ENCODE data around the gene COG3. TPM values are rescaled to one million over a fixed set of nuclear protein-coding genes. Genes with fewer than 3 reads are reported as not detected.
A peak's percentile ranks its signal among the peaks of the same experiment; 100 is the strongest.

The COG3 gene
- total and polyA plus RNA-seq, 7 donors: 22.9 to 30.7 (median 28.0) TPM

DNA sequence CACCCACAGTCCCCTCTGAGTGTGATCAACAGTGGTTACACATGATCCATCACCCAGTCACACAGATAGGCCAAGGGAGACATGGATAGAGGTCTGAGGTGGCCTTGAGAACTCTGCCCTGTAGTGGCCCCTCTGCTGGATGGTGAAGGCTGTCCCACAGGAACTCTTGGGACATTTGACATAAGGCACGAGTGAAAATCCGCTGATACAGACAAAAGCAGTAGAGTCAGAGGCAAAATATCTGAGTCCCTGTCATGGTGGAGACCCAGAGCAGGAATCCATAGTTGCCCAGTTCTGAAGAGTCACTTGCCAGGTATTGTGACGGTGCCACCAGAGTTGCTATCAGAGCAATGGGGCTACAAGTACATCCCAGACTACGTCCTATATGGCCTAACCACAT is 27.8 kb upstream of the COG3 start:
- Histone ChIP-seq H3K4me3 (no peak overlapping the region), H3K4me1 (peaks cover 0 to 18% (median 0%) of the 10 kb centered on the region in 4 donors), H3K9me3 (no peaks in the 10 kb centered on the region), H3K27me3 (no peaks in the 10 kb centered on the region), H3K36me3 (no peaks in the 10 kb centered on the region), H3K27ac (no peak overlapping the region)
- intact Hi-C loops (cut with DNase I): no loop called here
- TF ChIP-seq POLR2AphosphoS5 (IDR thresholded peaks at IDR 0.05): no peak
- TF ChIP-seq, protein P1, sequence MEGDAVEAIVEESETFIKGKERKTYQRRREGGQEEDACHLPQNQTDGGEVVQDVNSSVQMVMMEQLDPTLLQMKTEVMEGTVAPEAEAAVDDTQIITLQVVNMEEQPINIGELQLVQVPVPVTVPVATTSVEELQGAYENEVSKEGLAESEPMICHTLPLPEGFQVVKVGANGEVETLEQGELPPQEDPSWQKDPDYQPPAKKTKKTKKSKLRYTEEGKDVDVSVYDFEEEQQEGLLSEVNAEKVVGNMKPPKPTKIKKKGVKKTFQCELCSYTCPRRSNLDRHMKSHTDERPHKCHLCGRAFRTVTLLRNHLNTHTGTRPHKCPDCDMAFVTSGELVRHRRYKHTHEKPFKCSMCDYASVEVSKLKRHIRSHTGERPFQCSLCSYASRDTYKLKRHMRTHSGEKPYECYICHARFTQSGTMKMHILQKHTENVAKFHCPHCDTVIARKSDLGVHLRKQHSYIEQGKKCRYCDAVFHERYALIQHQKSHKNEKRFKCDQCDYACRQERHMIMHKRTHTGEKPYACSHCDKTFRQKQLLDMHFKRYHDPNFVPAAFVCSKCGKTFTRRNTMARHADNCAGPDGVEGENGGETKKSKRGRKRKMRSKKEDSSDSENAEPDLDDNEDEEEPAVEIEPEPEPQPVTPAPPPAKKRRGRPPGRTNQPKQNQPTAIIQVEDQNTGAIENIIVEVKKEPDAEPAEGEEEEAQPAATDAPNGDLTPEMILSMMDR (IDR thresholded peaks at IDR 0.05): no peak
- TF ChIP-seq EP300 (IDR thresholded peaks at IDR 0.05): no peak
- TF ChIP-seq POLR2A (IDR thresholded peaks at IDR 0.05): no peak
- WGBS, 2 donors: 95% methylated on average over 4 of the region's 4 CpGs
- DNase-seq: no peak

- intact Hi-C loops (cut with DNase I): no loop called here
- WGBS, 2 donors: 91 to 92% methylated on average over 4 of the region's 4 CpGs
- Histone ChIP-seq H3K27ac (no peak overlapping the region), H3K4me1 (peaks cover 0 to 18% (median 0%) of the 10 kb centered on the region in 4 donors), H3K4me3 (no peak overlapping the region), H3K27me3 (no peaks in the 10 kb centered on the region), H3K9me3 (no peaks in the 10 kb centered on the region), H3K36me3 (no peaks in the 10 kb centered on the region)
- no peak for DNase-seq
- TF ChIP-seq EP300 (IDR thresholded peaks at IDR 0.05) (no peak), POLR2A (IDR thresholded peaks at IDR 0.05) (no peak), POLR2AphosphoS5 (IDR thresholded peaks at IDR 0.05) (no peak)
These were observed 26.8 kb upstream of the COG3 start for GRCh38 chr13:45437947-45438346.

DNA sequence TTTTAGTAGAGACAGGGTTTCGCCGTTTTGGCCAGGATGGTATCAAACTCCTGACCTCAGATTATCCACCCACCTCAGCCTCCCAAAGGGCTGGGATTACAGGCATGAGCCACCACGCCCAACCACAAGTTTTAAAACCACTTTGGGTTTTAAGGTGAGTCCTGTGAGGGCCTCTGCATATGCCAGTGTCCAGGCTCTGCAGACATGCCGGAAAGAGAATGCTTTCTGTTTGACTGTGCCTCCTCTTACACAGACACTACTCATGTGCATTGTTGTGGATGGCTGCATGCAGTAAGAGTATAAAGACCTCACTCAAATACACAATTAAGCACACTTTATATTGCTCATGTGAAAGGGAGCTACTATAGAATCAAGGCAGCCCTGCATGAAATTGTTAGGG is 25.7 kb upstream of the COG3 start:
- peaks cover 0 to 18% (median 0%) of the 10 kb centered on the region in 4 donors for H3K4me1 ChIP-seq
- H3K4me3 ChIP-seq: no peak overlapping the region
- no peaks in the 10 kb centered on the region for H3K36me3 ChIP-seq
- TF ChIP-seq EP300 (IDR thresholded peaks at IDR 0.05): no peak
- TF ChIP-seq, protein P1 (IDR thresholded peaks at IDR 0.05): no peak
- intact Hi-C loops (cut with DNase I): no loop called here
- no peaks in the 10 kb centered on the region for H3K27me3 ChIP-seq
- no peak for DNase-seq
- H3K9me3 ChIP-seq: no peaks in the 10 kb centered on the region
- no peak overlapping the region for H3K27ac ChIP-seq
- 76 to 87% methylated on average over 4 of the region's 4 CpGs for WGBS, 2 donors

GRCh38 chr13:45439781-45440462 is 24.8 kb upstream of the COG3 start:
- 86 to 90% methylated on average over 3 of the region's 3 CpGs for WGBS, 2 donors
- H3K9me3 ChIP-seq: no peaks in the 10 kb centered on the region
- H3K4me1 ChIP-seq: peaks cover 0 to 18% (median 0%) of the 10 kb centered on the region in 4 donors
- no peak overlapping the region for H3K4me3 ChIP-seq
- DNase-seq: no peak
- peak overlapping the region in 3 of 4 donors; percentile 32 to 62 (median 46) for H3K27ac ChIP-seq
- no peaks in the 10 kb centered on the region for H3K36me3 ChIP-seq
- intact Hi-C loops (cut with DNase I): no loop called here
- no peaks in the 10 kb centered on the region for H3K27me3 ChIP-seq
- TF ChIP-seq POLR2A (IDR thresholded peaks at IDR 0.05) (no peak), EP300 (IDR thresholded peaks at IDR 0.05) (no peak), POLR2AphosphoS5 (IDR thresholded peaks at IDR 0.05) (no peak)
- TF ChIP-seq, protein P1 (IDR thresholded peaks at IDR 0.05): no peak

GRCh38 chr13:45441633-45442032 is 23.1 kb upstream of the COG3 start:
- Histone ChIP-seq H3K27me3 (no peaks in the 10 kb centered on the region), H3K9me3 (no peaks in the 10 kb centered on the region), H3K36me3 (no peaks in the 10 kb centered on the region), H3K4me3 (no peak overlapping the region), H3K4me1 (peaks cover 0 to 18% (median 0%) of the 10 kb centered on the region in 4 donors), H3K27ac (no peak overlapping the region)
- DNase-seq: no peak
- intact Hi-C loops (cut with DNase I): no loop called here
- TF ChIP-seq, protein P1 (IDR thresholded peaks at IDR 0.05): no peak
- TF ChIP-seq POLR2AphosphoS5 (IDR thresholded peaks at IDR 0.05) (no peak), EP300 (IDR thresholded peaks at IDR 0.05) (no peak), POLR2A (IDR thresholded peaks at IDR 0.05) (no peak)
- 33 to 48% methylated on average over 2 of the region's 2 CpGs for WGBS, 2 donors
